NCI-H748 (cell line): Measurements from ENCODE around the gene MFGE8.

Experiments
- DNase-seq: peaks from one replicate; lab custom pipeline; 2025; ENCODE audit not compliant: unreplicated experiment; lab: John Stamatoyannopoulos, UW

MFGE8 gene

GRCh38 chr15:88874684-88875083 lies 38.5 kb downstream of the MFGE8 start:
- DNase-seq: no peak

GRCh38 chr15:88874275-88874674 lies 38.9 kb downstream of the MFGE8 start:
- DNase-seq: no peak

GRCh38 chr15:88873786-88874185 lies 39.4 kb downstream of the MFGE8 start:
- no peak for DNase-seq

DNA sequence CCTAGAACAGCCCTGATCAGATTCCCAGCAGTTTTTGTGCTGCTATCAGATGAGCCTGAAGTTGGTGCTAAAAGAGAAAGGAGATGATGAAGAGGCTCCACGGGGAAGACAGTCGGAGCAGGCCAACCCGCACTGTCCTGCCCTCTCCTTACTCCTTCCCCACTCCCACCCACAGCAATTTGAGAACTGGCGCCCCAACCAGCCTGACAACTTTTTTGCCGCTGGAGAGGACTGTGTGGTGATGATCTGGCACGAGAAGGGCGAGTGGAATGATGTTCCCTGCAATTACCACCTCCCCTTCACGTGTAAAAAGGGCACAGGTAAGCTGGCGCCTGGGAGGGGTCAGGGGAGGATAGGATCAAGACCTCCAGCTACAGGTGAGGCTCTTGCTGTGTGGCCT lies 40.5 kb downstream of the MFGE8 start:
- DNase-seq: no peak

DNA sequence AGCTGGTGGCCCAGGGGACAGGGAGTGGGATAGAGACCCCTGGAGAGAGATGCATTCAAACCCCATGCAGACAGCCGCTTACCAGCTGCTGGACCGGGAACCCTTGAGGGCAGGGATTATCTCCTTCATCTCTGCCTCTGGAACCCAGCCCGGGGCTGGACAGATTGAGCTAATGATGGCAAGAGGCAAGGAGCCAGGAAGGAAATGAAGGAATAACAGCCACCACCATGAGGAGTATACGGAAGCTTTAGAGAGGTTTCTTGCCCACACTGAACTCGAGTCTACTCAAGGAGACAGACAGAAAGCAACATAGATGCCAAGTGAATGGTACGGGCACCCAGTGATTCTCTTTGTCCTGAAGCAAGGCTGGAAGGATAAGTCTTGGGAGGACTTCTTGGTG lies 41.1 kb downstream of the MFGE8 start:
- no peak for DNase-seq

DNA sequence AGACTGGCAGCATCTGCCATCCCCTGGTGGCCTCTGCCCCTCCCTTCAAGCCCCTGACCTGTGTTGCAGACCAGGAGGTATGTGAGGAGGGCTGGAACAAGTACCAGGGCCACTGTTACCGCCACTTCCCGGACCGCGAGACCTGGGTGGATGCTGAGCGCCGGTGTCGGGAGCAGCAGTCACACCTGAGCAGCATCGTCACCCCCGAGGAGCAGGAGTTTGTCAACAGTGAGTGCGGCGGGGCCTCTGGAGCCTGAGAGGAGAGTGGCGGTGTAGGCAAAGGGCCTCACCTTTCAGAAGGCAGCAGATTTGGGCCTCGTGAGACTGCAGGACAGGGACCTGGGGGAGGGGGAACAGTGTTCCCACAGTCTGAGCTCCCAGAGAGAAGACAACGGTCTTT lies 41.9 kb downstream of the MFGE8 start:
- DNase-seq: no peak

DNA sequence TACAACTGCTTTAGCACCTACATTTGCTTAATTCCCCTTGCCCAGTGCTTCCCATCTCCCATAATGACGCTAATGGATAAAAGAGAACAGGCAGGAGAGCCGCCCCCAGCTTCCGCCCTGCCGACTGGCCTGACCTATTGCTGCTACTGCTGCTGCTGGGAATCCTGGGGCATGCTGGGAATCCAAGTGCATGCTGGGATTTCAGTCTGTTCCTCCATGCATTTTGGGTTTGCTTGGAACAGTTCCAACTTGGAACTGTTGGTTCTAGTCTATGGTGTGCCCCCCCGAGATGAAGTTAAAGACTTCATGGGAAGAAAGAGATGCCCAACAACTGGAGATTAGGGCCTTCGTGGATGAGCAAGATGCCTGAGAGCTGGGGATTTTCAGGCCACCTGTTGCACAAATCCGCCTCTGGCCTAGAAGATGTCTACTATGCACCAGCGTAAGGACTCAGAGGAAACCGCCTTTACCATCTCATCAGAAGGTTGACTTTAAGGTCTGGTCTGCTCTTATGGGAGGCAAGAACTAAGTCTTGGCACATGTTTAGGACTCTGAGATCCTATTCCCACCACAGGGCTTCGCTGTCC lies 46.8 kb downstream of the MFGE8 start:
- no peak for DNase-seq

- DNase-seq: no peak
These were observed 47.6 kb downstream of the MFGE8 start for GRCh38 chr15:88865498-88866099.

DNA sequence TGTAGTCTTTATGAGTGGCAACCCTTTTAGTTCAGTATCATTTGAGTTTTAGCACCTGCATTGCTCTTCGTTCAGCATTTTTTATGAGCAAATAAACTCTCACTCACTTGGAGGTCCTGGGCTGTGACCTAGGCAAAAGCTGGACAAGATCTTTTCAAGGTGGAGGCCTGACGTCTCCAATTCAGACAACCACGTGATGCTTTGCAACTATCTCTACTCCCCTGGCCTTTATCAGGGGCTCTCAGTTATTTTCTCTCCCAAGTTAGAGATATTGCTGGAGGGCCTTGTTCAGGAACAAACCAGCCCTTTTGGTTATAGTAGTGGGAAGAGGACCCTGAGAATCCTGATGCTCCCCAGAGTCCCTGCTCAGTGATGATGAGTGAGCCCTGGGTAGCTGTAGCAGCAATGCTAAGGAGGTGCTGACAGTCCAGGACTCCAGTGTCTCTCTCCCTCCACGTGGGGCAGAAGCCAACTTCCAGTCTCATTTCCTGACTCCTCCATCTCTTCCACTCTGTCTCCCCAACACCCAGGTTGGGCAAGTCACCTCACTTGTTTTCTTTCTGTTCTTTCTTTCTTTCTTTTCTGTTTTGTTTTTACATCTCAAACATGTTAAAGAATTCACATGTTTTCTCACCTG lies 48.2 kb downstream of the MFGE8 start:
- DNase-seq: no peak

DNA sequence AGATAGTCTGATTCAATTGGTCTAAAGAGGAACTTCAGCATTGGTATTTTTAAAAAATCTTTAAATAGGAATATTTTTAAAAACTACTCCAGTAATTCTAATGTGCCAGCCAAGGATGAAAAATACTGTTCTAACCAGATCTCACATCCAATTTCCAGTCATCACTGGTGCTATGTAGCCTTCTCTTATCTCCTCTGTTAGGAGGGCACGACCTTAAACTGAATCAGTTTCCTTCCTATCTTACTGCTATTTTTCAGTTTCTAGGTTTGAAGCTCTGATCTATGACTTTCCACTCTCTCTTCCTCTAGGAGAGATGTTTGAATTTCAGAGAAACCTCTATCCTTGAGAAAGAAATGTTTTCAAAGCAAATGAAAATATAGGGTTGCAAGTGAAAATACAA lies 49.8 kb downstream of the MFGE8 start:
- no peak for DNase-seq

- DNase-seq: no peak
These were observed 53.0 kb downstream of the MFGE8 start for GRCh38 chr15:88860212-88860611.

- no peak for DNase-seq
These were observed 53.6 kb downstream of the MFGE8 start for GRCh38 chr15:88859550-88859949.

- DNase-seq: no peak
These were observed 54.2 kb downstream of the MFGE8 start for GRCh38 chr15:88858934-88859333.

- DNase-seq: no peak
These were observed 60.7 kb downstream of the MFGE8 start for GRCh38 chr15:88852476-88852875.

DNA sequence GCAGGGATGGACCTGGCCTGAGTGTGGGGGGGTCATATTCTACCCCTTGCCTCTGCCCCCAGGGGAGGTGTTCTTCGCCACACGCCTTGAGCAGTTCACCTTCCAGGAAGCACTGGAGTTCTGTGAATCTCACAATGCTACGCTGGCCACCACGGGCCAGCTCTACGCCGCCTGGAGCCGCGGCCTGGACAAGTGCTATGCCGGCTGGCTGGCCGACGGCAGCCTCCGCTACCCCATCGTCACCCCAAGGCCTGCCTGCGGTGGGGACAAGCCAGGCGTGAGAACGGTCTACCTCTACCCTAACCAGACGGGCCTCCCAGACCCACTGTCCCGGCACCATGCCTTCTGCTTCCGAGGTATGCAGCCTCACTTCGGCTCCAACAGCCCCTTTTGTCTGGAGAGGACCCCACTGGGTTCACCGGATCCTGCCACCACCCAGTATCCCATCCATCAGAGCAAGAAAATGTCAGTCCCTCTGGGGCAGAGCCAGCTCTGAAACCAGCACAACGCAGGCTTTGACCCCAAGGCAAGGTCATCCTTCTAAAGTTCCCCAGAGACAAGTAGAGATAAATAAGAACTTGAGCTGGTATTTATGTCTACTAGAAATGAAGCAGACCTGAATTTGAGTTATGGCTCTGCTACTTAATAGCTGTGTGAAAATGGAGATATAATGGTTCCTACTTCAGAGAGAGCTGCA lies 63.7 kb downstream of the MFGE8 start:
- no peak for DNase-seq
